ENCODE data around the gene AKAP12.

Gene AKAP12

DNA sequence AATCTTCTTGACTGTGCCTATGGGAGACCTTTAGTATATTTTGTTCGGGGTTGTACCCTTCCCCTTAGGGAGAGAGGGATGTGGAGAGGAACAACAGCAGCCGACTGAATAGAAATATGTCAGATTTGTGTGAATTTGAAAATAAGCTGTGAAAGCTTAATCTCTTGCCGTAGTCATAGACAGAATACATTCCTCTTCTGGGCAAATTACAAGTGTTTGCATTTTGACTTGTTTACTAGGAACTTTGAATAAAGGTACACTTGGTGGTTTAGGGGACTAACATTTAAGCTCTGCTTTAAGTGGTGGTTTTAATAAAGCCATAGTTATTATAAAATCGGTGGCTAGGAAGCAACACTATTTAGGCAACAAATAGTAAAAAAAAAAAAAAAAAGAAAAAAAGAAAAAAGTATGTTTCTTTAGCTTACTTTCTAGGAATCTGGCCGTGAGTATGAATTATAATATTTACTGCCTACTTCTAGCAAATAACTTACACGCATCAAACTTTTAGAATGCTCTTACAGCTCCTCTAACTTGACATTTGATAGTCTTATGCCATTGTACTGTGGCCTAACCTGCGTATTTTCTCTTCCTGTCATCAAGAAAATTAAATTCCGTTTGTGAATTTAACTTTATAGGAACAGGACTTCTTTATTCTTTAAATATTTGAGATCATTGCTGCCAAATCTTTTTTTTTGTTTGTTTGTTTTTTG lies 86.5 kb downstream of the AKAP12 start:
- H3K4me3 ChIP-seq (ENCODE audit: low read depth, low read length), result peak overlapping the region; percentile 69
- no peak for DNase-seq (ENCODE audit: low read depth)
- TF ChIP-seq, protein P1, sequence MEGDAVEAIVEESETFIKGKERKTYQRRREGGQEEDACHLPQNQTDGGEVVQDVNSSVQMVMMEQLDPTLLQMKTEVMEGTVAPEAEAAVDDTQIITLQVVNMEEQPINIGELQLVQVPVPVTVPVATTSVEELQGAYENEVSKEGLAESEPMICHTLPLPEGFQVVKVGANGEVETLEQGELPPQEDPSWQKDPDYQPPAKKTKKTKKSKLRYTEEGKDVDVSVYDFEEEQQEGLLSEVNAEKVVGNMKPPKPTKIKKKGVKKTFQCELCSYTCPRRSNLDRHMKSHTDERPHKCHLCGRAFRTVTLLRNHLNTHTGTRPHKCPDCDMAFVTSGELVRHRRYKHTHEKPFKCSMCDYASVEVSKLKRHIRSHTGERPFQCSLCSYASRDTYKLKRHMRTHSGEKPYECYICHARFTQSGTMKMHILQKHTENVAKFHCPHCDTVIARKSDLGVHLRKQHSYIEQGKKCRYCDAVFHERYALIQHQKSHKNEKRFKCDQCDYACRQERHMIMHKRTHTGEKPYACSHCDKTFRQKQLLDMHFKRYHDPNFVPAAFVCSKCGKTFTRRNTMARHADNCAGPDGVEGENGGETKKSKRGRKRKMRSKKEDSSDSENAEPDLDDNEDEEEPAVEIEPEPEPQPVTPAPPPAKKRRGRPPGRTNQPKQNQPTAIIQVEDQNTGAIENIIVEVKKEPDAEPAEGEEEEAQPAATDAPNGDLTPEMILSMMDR (conservative IDR thresholded peaks at IDR 0.05; ENCODE audit: low read depth, low read length), result no peak

DNA sequence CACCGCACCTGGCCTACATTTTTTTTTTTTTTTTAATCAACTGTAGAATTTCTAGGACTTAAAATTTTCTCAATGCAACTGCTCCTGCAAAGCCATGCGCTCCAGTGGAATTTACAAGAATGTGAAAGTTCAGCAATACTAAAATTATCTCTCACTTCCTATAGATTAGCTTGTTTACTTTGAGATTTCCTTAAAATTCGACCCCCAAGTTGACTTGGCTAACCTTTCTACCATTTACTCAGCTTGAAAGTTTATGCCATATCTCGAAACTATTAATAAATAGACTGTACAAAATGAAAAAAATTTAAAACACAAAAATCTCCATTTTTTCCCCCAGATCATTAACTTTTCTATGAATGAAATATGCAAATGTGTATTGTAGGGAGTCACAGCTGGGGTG lies 87.3 kb downstream of the AKAP12 start:
- DNase-seq (ENCODE audit: low read depth), result no peak
- no peak overlapping the region for H3K4me3 ChIP-seq (ENCODE audit: low read depth, low read length)
- TF ChIP-seq, protein P1 (conservative IDR thresholded peaks at IDR 0.05; ENCODE audit: low read depth, low read length), result no peak

DNA sequence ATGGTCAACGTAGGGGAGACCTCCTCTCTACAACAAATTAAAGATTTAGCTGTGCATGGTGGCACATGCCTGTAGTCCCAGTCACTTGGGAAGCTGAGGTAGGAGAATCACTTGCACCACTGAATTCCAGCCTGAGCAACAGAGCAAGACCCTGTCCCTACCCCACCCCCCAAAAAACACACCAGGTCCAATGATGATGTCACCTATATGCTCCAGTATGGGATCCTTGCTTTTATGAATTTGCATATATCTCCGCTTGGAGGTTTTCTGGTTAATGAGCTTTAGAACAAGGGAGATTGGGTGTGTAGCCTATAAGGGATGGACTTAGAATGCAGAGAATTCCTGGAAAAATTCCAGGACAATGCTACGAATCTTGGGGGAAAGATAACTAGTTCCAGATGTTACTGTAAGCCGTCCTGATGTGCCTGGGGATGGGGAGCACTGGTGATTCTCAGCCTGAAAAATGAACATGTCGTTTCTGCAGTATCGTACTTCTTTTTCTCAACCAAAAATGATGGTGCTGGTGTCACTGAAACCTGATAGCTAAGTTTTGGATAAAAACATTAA lies 90.4 kb downstream of the AKAP12 start:
- H3K4me3 ChIP-seq (ENCODE audit: low read depth, low read length), result no peak overlapping the region
- peak; percentile 55 for DNase-seq (ENCODE audit: low read depth)
- TF ChIP-seq, protein P1 (conservative IDR thresholded peaks at IDR 0.05; ENCODE audit: low read depth, low read length), result no peak

DNA sequence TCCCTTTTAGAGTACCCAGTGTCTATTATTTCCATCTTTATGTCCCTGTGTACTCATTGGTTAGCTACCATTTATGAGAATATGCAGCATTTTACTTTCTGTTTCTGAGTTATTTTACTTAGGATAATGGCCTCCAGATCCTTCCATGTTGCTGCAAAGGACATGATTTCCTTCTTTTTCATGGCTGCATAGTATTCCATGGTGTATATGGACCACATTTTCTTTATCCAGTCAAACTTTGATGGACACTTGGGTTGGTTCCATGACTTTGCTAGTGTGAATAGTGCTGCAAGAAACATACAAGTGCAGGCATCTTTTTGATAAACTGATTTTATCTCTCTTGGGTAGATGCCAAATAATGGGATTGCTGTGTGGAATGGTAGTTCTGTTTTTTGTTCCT lies 96.2 kb downstream of the AKAP12 start:
- TF ChIP-seq, protein P1 (conservative IDR thresholded peaks at IDR 0.05; ENCODE audit: low read depth, low read length), result no peak

DNA sequence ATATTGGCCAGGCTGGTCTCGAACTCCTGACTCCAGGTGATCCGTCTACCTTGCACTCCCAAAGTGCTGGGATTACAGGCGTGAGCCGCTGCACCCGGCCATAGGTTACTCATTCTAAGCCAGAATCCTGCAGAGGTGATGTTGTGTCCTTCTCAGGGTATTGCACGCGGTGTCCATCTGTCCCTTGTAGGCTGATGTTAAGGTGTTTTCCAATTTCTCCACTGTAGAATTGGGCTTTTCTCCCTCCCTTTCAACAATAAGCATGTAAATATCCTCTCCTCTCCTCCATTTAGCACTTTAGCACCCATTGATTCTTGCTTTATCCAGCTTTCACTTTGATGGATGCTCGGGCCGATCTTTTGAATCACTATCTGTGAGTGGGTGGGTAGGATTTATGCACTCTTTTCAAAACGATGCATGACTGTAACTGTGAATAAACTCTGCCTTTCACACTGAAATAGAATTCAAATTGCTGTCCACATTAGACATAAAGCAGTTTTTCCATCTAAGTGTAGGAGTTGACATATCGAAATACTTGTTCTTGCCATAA lies 99.0 kb downstream of the AKAP12 start:
- no peak overlapping the region for H3K4me3 ChIP-seq (ENCODE audit: low read depth, low read length)
- no peak for DNase-seq (ENCODE audit: low read depth)
- TF ChIP-seq, protein P1 (conservative IDR thresholded peaks at IDR 0.05; ENCODE audit: low read depth, low read length), result no peak

More for the DNA sequence above, 96.2 kb downstream of the AKAP12 start:
- no peak for DNase-seq (ENCODE audit: low read depth)
- no peak overlapping the region for H3K4me3 ChIP-seq (ENCODE audit: low read depth, low read length)

DNA sequence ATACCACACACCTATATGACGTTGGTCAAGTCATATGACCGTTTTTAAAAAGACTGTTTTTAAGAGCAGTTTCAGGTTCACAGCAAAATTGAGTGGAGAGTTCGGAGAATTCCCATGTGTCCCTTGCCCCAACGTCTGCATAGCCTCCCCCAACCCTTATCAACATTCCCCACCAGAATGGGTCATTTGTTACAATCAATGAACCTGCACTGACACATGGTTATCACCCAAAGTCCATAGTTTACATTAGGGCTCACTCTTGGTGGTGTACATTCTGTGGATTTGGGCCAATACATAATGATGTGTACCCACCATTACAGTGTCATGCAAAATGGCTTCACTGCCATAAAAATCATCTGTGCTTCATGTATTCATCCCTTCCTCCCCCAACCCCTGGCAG lies 99.6 kb downstream of the AKAP12 start:
- TF ChIP-seq, protein P1 (conservative IDR thresholded peaks at IDR 0.05; ENCODE audit: low read depth, low read length), result no peak
- DNase-seq (ENCODE audit: low read depth), result no peak
- H3K4me3 ChIP-seq (ENCODE audit: low read depth, low read length), result no peak overlapping the region

All from choroid plexus epithelial cell (primary cell).